Measurements from ENCODE around the gene HBE1.

DNA sequence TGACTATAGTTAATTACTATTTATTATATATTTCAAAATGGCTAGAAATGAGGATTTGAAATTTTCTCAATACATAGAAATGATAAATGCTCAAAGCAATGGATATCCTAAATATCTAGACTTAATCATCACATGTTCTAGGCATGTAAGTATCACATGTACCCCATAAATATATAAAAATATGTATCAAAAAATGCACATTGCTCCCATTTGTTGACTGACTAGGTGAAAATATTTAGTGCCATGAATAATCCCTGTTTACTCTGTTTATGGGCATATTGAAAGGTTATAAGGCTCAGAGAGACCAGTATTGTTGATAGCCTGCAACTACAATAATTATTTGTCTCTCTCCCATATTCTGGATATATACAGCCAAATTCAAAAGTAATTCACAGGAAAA, 3.1 kb downstream of the HBE1 start:
- TF ChIP-seq, protein P1, sequence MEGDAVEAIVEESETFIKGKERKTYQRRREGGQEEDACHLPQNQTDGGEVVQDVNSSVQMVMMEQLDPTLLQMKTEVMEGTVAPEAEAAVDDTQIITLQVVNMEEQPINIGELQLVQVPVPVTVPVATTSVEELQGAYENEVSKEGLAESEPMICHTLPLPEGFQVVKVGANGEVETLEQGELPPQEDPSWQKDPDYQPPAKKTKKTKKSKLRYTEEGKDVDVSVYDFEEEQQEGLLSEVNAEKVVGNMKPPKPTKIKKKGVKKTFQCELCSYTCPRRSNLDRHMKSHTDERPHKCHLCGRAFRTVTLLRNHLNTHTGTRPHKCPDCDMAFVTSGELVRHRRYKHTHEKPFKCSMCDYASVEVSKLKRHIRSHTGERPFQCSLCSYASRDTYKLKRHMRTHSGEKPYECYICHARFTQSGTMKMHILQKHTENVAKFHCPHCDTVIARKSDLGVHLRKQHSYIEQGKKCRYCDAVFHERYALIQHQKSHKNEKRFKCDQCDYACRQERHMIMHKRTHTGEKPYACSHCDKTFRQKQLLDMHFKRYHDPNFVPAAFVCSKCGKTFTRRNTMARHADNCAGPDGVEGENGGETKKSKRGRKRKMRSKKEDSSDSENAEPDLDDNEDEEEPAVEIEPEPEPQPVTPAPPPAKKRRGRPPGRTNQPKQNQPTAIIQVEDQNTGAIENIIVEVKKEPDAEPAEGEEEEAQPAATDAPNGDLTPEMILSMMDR (IDR thresholded peaks at IDR 0.05): no peak
- TF ChIP-seq POLR2AphosphoS5 (IDR thresholded peaks at IDR 0.05): no peak

Measured in gastroesophageal sphincter (tissue), 3 donors.